A673 (cell line): ENCODE measurements around the gene CYP4V2. TPM values are rescaled to one million over a fixed set of nuclear protein-coding genes. Genes with fewer than 3 reads are reported as not detected.
A peak's percentile ranks its signal among the peaks of the same experiment; 100 is the strongest.

Experiments
- BruUV-seq: library from RNA; stranded (reverse); fragments of 400-500 nt; replicated peaks from 2 replicates; lab custom pipeline; 2021; lab: Mats Ljungman, UMichigan
- CTCF ChIA-PET: fragments of 300-600 bp; sonication (Branson Sonifier 250); formaldehyde crosslinking; loops from one replicate; lab custom pipeline; 2022; ENCODE audit warnings: antibody characterized with exemption; lab: Charles Lee
- POLR2A ChIA-PET: fragments of 300-600 bp; sonication (Branson Sonifier 250); formaldehyde crosslinking; loops from one replicate; lab custom pipeline; 2022; ENCODE audit warnings: antibody characterized with exemption; ENCODE audit not compliant: low non-redundant PET; lab: Charles Lee
- DNase-seq: peaks from one replicate; pipeline ENCODE4 v3.0.0-alpha.2; 2015; ENCODE audit warnings: low spot score
- H3K27ac ChIP-seq: fragments of 200-600 bp; sonication (generic); 2 replicates; pipeline ENCODE4 v1.5.1; 2016; ENCODE audit warnings: mixed run types, low read depth, mild to moderate bottlenecking, mixed read lengths, antibody characterized with exemption, low read length; ENCODE audit not compliant: poor library complexity, severe bottlenecking
- H3K27me3 ChIP-seq: fragments of 200-600 bp; sonication (generic); replicated peaks from 2 replicates; pipeline ENCODE4 v1.6.1; 2017; ENCODE audit warnings: mixed run types, low read depth, mild to moderate bottlenecking, mixed read lengths, antibody characterized with exemption, low read length; ENCODE audit not compliant: insufficient read depth, poor library complexity
- H3K36me3 ChIP-seq: fragments of 200-600 bp; sonication (generic); 2 replicates; pipeline ENCODE4 v1.6.1; 2016; ENCODE audit warnings: mixed run types, mild to moderate bottlenecking, mixed read lengths, antibody characterized with exemption, low read length; ENCODE audit not compliant: insufficient read depth, poor library complexity, severe bottlenecking
- H3K4me1 ChIP-seq: fragments of 200-600 bp; sonication (generic); 2 replicates; pipeline ENCODE4 v1.6.1; 2017; ENCODE audit warnings: mixed run types, mild to moderate bottlenecking, mixed read lengths, antibody characterized with exemption, low read length; ENCODE audit not compliant: insufficient read depth, poor library complexity, severe bottlenecking
- H3K4me3 ChIP-seq: fragments of 200-600 bp; sonication (generic); 2 replicates; pipeline ENCODE4 v1.5.1; 2016; ENCODE audit warnings: low read depth, mixed run types, mild to moderate bottlenecking, mixed read lengths, low read length; ENCODE audit not compliant: poor library complexity, severe bottlenecking
- H3K9me3 ChIP-seq: fragments of 200-600 bp; sonication (generic); 2 replicates; pipeline ENCODE4 v1.6.1; 2016; ENCODE audit warnings: mixed run types, low read depth, mild to moderate bottlenecking, mixed read lengths, antibody characterized with exemption, low read length; ENCODE audit not compliant: poor library complexity, severe bottlenecking
- EZH2 ChIP-seq: fragments of 200-600 bp; sonication (generic); IDR thresholded peaks from 2 replicates; pipeline ENCODE4 v1.6.1; 2017; ENCODE audit warnings: borderline replicate concordance, low read depth, mild to moderate bottlenecking, mixed read lengths, antibody characterized with exemption, low read length; ENCODE audit not compliant: poor library complexity, severe bottlenecking
- intact Hi-C: fragments of 100-400 bp; cut with micrococcal nuclease; formaldehyde crosslinking; loops from one replicate; pipeline ENCODE4 v1.10.0; 2022; ENCODE audit not compliant: unreplicated experiment
- total RNA-seq: library from RNA; stranded (reverse); gene quantifications from 2 replicates; pipeline ENCODE4 v1.2.3, GENCODE V29; 2021
- TF ChIP-seq, protein P1 (sequence below): fragments of 300-800, 200-600 bp; sonication (generic); conservative IDR thresholded peaks from 2 replicates; pipeline ENCODE4 v1.5.1; 2017; ENCODE audit warnings: low read depth, mild to moderate bottlenecking, antibody characterized with exemption, low read length, moderate library complexity, mixed read lengths

CYP4V2 gene
- total RNA-seq, 1 experiment from 2014 or later, result 14.3 TPM

DNA sequence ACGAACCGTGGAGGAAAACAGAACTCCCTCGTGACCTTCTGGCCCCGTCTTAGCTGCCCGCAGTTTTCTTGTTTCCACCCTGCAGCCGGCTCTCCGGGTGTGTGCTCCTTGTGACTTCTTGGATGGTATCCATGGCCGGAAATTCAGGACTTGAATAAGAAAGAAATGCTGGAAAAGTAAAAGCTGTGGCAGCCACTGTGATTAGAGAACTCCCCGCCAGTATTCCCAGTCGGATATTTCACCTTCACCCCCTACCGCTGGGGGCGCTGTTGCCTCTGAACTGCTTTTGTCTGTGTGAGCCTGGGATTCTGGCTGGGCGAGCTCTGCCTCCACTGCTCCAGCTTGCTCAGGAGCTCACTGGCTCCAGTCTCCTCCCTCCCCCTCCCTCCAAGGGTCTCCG is 41.5 kb upstream of the CYP4V2 start:
- Histone ChIP-seq H3K4me3 (no peak overlapping the region), H3K4me1 (peaks cover 2% of the 10 kb centered on the region), H3K9me3 (no peaks in the 10 kb centered on the region), H3K27me3 (no peaks in the 10 kb centered on the region), H3K27ac (no peak overlapping the region), H3K36me3 (no peaks in the 10 kb centered on the region)
- ChIA-PET CTCF (interaction anchor here (1.4 kb wide), 1 partner anchor 20 kb away, joined by 5 read pairs; no protein-coding TSS in a partner anchor), POLR2A (no interaction called here)
- intact Hi-C loops, result no loop called here
- DNase-seq, result peak; percentile 74
- no TSS peak for BruUV-seq
- TF ChIP-seq, protein P1, sequence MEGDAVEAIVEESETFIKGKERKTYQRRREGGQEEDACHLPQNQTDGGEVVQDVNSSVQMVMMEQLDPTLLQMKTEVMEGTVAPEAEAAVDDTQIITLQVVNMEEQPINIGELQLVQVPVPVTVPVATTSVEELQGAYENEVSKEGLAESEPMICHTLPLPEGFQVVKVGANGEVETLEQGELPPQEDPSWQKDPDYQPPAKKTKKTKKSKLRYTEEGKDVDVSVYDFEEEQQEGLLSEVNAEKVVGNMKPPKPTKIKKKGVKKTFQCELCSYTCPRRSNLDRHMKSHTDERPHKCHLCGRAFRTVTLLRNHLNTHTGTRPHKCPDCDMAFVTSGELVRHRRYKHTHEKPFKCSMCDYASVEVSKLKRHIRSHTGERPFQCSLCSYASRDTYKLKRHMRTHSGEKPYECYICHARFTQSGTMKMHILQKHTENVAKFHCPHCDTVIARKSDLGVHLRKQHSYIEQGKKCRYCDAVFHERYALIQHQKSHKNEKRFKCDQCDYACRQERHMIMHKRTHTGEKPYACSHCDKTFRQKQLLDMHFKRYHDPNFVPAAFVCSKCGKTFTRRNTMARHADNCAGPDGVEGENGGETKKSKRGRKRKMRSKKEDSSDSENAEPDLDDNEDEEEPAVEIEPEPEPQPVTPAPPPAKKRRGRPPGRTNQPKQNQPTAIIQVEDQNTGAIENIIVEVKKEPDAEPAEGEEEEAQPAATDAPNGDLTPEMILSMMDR, result peak; percentile 75
- TF ChIP-seq EZH2, result no peak

DNA sequence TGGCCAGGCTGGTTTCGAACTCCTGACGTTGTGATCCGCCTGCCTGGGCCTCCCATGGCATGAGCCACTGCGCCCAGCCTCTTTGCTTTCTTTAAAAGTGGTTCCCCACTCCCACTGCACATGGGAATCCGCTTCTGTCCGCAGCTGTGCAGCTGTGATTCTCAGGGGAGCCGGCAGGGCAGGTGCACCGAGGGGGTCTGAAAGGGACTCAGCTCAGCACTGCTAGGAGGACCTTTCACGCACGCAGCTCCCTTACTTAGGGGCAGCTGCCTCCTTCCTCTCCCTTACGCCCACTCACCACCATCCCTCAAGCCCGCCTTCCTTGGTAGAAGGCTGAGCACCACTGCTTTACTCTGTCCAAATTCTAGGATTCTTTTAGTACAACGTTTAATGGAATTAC is 40.4 kb upstream of the CYP4V2 start:
- BruUV-seq, result no TSS peak
- Histone ChIP-seq H3K9me3 (no peaks in the 10 kb centered on the region), H3K27ac (no peak overlapping the region), H3K27me3 (no peaks in the 10 kb centered on the region), H3K4me1 (no peaks in the 10 kb centered on the region), H3K36me3 (no peaks in the 10 kb centered on the region), H3K4me3 (no peak overlapping the region)
- ChIA-PET POLR2A (no interaction called here), CTCF (interaction anchor here (0.7 to 1.4 kb wide), 2 partner anchors 19 to 109 kb away, joined by 3 to 5 read pairs; no protein-coding TSS in a partner anchor)
- TF ChIP-seq, protein P1, result no peak
- no peak for TF ChIP-seq EZH2
- intact Hi-C loops, result no loop called here
- DNase-seq, result no peak

- no peak for DNase-seq
- no TSS peak for BruUV-seq
- H3K4me1 ChIP-seq, result no peaks in the 10 kb centered on the region
- TF ChIP-seq EZH2, result no peak
- TF ChIP-seq, protein P1, result no peak
- POLR2A ChIA-PET, result no interaction called here
- no peaks in the 10 kb centered on the region for H3K36me3 ChIP-seq
- no peak overlapping the region for H3K27ac ChIP-seq
- CTCF ChIA-PET, result interaction anchor here (1.4 kb wide), 1 partner anchor 19 kb away, joined by 5 read pairs; no protein-coding TSS in a partner anchor
- H3K9me3 ChIP-seq, result no peaks in the 10 kb centered on the region
- H3K27me3 ChIP-seq, result no peaks in the 10 kb centered on the region
- H3K4me3 ChIP-seq, result no peak overlapping the region
- intact Hi-C loops, result no loop called here
These were observed 39.9 kb upstream of the CYP4V2 start for GRCh38 chr4:186151499-186151898.
